ENCODE measurements around the gene FXYD6.

GRCh38 chr11:117826832-117827231 lies 49.6 kb downstream of the FXYD6 start:
- TF ChIP-seq GATA2 (IDR thresholded peaks at IDR 0.05; ENCODE audit: low read depth, low read length) = no peak
- TF ChIP-seq GATA3 (IDR thresholded peaks at IDR 0.05; ENCODE audit: low read depth, low read length) = no peak
